ENCODE results near the gene LRRK2.

Gene LRRK2

DNA sequence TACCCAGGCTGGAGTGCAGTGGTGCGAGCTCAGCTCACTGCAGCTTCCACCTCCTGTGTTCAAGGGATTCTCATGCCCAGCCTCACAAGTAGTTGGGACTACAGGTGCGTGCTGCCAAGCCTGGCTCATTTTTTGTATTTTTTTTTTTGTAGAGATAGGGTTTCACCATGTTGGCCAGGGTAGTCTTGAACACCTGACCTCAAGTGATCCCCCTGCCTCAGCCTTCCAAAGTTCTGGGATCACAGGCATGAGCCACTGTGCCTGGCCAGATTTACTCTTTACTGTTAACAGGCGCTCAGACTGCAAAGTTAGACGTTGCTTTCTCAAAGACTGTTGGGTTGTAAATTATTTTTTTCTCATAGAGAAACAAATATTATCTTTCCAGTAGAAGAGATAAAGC, 46.1 kb upstream of the LRRK2 start:
- peaks cover 2% of the 10 kb centered on the region for H3K4me1 ChIP-seq (ENCODE audit: insufficient read depth, low read length, poor library complexity, severe bottlenecking)
- TF ChIP-seq, protein P1, sequence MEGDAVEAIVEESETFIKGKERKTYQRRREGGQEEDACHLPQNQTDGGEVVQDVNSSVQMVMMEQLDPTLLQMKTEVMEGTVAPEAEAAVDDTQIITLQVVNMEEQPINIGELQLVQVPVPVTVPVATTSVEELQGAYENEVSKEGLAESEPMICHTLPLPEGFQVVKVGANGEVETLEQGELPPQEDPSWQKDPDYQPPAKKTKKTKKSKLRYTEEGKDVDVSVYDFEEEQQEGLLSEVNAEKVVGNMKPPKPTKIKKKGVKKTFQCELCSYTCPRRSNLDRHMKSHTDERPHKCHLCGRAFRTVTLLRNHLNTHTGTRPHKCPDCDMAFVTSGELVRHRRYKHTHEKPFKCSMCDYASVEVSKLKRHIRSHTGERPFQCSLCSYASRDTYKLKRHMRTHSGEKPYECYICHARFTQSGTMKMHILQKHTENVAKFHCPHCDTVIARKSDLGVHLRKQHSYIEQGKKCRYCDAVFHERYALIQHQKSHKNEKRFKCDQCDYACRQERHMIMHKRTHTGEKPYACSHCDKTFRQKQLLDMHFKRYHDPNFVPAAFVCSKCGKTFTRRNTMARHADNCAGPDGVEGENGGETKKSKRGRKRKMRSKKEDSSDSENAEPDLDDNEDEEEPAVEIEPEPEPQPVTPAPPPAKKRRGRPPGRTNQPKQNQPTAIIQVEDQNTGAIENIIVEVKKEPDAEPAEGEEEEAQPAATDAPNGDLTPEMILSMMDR (conservative IDR thresholded peaks at IDR 0.05; ENCODE audit: low read length) = no peak
- no peak for TF ChIP-seq EZH2phosphoT487 (IDR thresholded peaks at IDR 0.05; ENCODE audit: borderline replicate concordance)
- no peaks in the 10 kb centered on the region for H3K27me3 ChIP-seq (ENCODE audit: insufficient read depth, low read length, poor library complexity, severe bottlenecking)
- no peaks in the 10 kb centered on the region for H4K20me1 ChIP-seq (ENCODE audit: insufficient read depth, low read length, poor library complexity, severe bottlenecking)
- no peak overlapping the region for H3K4me3 ChIP-seq (ENCODE audit: low read length, poor library complexity, severe bottlenecking)
- no peaks in the 10 kb centered on the region for H3K9me2 ChIP-seq (replicated peaks; ENCODE audit: low read depth, low read length)
- no peaks in the 10 kb centered on the region for H3K36me3 ChIP-seq (ENCODE audit: insufficient read depth, low read length)
- no peaks in the 10 kb centered on the region for H3K9me3 ChIP-seq (ENCODE audit: insufficient read depth, low read depth, low read length)
- H3K79me2 ChIP-seq (ENCODE audit: insufficient read depth, low read length) = no peaks in the 10 kb centered on the region
- H3K9ac ChIP-seq (ENCODE audit: low read depth, low read length, poor library complexity, severe bottlenecking) = no peak overlapping the region
- no peaks in the 10 kb centered on the region for H3F3A ChIP-seq (ENCODE audit: low read depth)
- H3K4me2 ChIP-seq (ENCODE audit: low read depth, low read length, poor library complexity, severe bottlenecking) = no peak overlapping the region
- H2AFZ ChIP-seq (ENCODE audit: low read length) = no peak overlapping the region

DNA sequence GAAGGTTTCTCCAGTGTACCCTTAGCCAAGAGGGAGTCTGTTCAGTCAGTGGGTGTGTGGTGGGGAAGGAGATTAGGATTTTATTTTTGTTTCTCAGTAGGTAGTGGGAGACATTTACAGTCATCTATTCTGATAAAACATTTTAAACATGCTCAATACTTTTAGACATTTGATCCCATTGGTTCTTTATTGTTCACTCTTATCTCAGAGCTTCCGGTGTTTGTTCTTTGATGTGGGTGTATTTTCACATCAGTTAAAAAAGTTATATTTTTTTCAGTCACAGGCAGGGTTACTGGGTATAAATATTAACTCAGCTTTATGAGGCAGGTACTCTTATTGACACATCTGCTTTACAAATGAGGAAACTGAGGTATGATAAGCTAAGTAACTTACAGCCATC, 43.3 kb upstream of the LRRK2 start:
- Histone ChIP-seq H3K9ac (ENCODE audit: low read depth, low read length, poor library complexity, severe bottlenecking) (no peak overlapping the region), H3K4me2 (ENCODE audit: low read depth, low read length, poor library complexity, severe bottlenecking) (no peak overlapping the region), H3K27me3 (ENCODE audit: insufficient read depth, low read length, poor library complexity, severe bottlenecking) (no peaks in the 10 kb centered on the region), H3K9me3 (ENCODE audit: insufficient read depth, low read depth, low read length) (no peaks in the 10 kb centered on the region), H3F3A (ENCODE audit: low read depth) (no peaks in the 10 kb centered on the region), H3K9me2 (replicated peaks; ENCODE audit: low read depth, low read length) (no peaks in the 10 kb centered on the region), H3K4me1 (ENCODE audit: insufficient read depth, low read length, poor library complexity, severe bottlenecking) (peaks cover 2% of the 10 kb centered on the region), H4K20me1 (ENCODE audit: insufficient read depth, low read length, poor library complexity, severe bottlenecking) (no peaks in the 10 kb centered on the region), H3K79me2 (ENCODE audit: insufficient read depth, low read length) (no peaks in the 10 kb centered on the region), H3K4me3 (ENCODE audit: low read length, poor library complexity, severe bottlenecking) (no peak overlapping the region), H2AFZ (ENCODE audit: low read length) (no peak overlapping the region), H3K36me3 (ENCODE audit: insufficient read depth, low read length) (no peaks in the 10 kb centered on the region)
- TF ChIP-seq, protein P1 (conservative IDR thresholded peaks at IDR 0.05; ENCODE audit: low read length) = no peak
- no peak for TF ChIP-seq EZH2phosphoT487 (IDR thresholded peaks at IDR 0.05; ENCODE audit: borderline replicate concordance)

DNA sequence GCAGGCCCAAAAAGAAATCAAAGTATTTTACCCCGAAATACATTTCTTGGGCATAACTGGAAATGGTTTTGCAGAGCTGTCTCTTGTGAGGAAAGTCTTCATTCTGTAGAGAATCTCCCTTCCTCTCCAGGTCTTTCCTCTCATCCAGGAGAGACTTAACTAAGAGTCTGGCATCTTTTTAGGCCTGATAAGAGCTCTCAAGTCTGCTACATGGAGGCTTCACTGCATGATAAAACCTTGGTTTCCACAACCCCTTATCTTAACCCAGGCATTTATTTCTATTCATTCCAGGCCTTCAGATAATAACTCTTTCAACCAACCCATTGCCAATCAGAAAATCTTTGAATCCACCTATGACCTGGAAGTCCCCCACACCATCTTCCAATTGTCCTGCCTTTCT, 41.1 kb upstream of the LRRK2 start:
- Histone ChIP-seq H3K36me3 (ENCODE audit: insufficient read depth, low read length) (no peaks in the 10 kb centered on the region), H3F3A (ENCODE audit: low read depth) (no peaks in the 10 kb centered on the region), H3K9me3 (ENCODE audit: insufficient read depth, low read depth, low read length) (no peaks in the 10 kb centered on the region), H3K9me2 (replicated peaks; ENCODE audit: low read depth, low read length) (no peaks in the 10 kb centered on the region), H3K9ac (ENCODE audit: low read depth, low read length, poor library complexity, severe bottlenecking) (no peak overlapping the region), H3K4me3 (ENCODE audit: low read length, poor library complexity, severe bottlenecking) (no peak overlapping the region), H2AFZ (ENCODE audit: low read length) (no peak overlapping the region), H3K79me2 (ENCODE audit: insufficient read depth, low read length) (no peaks in the 10 kb centered on the region), H3K4me1 (ENCODE audit: insufficient read depth, low read length, poor library complexity, severe bottlenecking) (peaks cover 2% of the 10 kb centered on the region), H3K4me2 (ENCODE audit: low read depth, low read length, poor library complexity, severe bottlenecking) (no peak overlapping the region), H3K27me3 (ENCODE audit: insufficient read depth, low read length, poor library complexity, severe bottlenecking) (no peaks in the 10 kb centered on the region), H4K20me1 (ENCODE audit: insufficient read depth, low read length, poor library complexity, severe bottlenecking) (no peaks in the 10 kb centered on the region)
- TF ChIP-seq EZH2phosphoT487 (IDR thresholded peaks at IDR 0.05; ENCODE audit: borderline replicate concordance) = no peak
- TF ChIP-seq, protein P1 (conservative IDR thresholded peaks at IDR 0.05; ENCODE audit: low read length) = no peak
